MCF 10A (cell line): ENCODE results near the gene MYO9B. TPM values are rescaled to one million over a fixed set of nuclear protein-coding genes. Genes with fewer than 3 reads are reported as not detected.
A peak's percentile ranks its signal among the peaks of the same experiment; 100 is the strongest.

Source experiments
- Bru-seq: library from RNA; stranded (reverse); fragments of 400-500 nt; gene quantifications from one replicate; lab custom pipeline; 2021; lab: Mats Ljungman, UMichigan
- BruChase-seq, 2 experiments: library from RNA; stranded (reverse); fragments of 400-500 nt; gene quantifications; one replicate each; lab custom pipeline; 2021; lab: Mats Ljungman, UMichigan
- BruUV-seq: library from RNA; stranded (reverse); fragments of 400-500 nt; replicated peaks from 2 replicates; lab custom pipeline; 2021; lab: Mats Ljungman, UMichigan
- CTCF ChIA-PET: fragments of 300-600 bp; sonication (Branson Sonifier 250); formaldehyde crosslinking; extraction: SDS; loops from one replicate; lab custom pipeline; 2021; ENCODE audit warnings: antibody characterized with exemption, inconsistent platforms; lab: Yijun Ruan, JAX
- POLR2A ChIA-PET: fragments of 300-600, 350-650 bp; sonication (Branson Sonifier 250); formaldehyde crosslinking; extraction: SDS; loops from one replicate; lab custom pipeline; 2020; ENCODE audit warnings: antibody characterized with exemption, inconsistent platforms; lab: Yijun Ruan, JAX
- DNase-seq: peaks from one replicate; pipeline ENCODE4 v3.0.0-alpha.2; 2018; ENCODE audit not compliant: unreplicated experiment
- H3K27ac Mint-ChIP-seq: one replicate; pipeline ENCODE4 v1.8.0; 2022; ENCODE audit warnings: mild to moderate bottlenecking, low read depth, mixed read lengths; ENCODE audit not compliant: unreplicated experiment
- H3K27me3 Mint-ChIP-seq: one replicate; pipeline ENCODE4 v1.8.0; 2022; ENCODE audit warnings: mixed read lengths; ENCODE audit not compliant: insufficient read depth, unreplicated experiment
- H3K36me3 Mint-ChIP-seq: one replicate; pipeline ENCODE4 v1.8.0; 2022; ENCODE audit warnings: mild to moderate bottlenecking, moderate library complexity, mixed read lengths; ENCODE audit not compliant: insufficient read depth, unreplicated experiment
- H3K4me1 Mint-ChIP-seq: one replicate; pipeline ENCODE4 v1.8.0; 2022; ENCODE audit warnings: mixed read lengths; ENCODE audit not compliant: insufficient read depth, unreplicated experiment
- H3K4me3 Mint-ChIP-seq: one replicate; pipeline ENCODE4 v1.8.0; 2022; ENCODE audit warnings: mild to moderate bottlenecking, moderate library complexity, mixed read lengths; ENCODE audit not compliant: unreplicated experiment
- H3K9me3 Mint-ChIP-seq: one replicate; pipeline ENCODE4 v1.8.0; 2022; ENCODE audit warnings: mixed read lengths; ENCODE audit not compliant: unreplicated experiment
- CTCF ChIP-seq: fragments of 200-600 bp; IDR thresholded peaks from one replicate; pipeline ENCODE4 v1.8.0; 2022; ENCODE audit warnings: antibody characterized with exemption, mild to moderate bottlenecking; ENCODE audit not compliant: unreplicated experiment
- intact Hi-C: fragments of 100-400 bp; cut with micrococcal nuclease; formaldehyde crosslinking; loops from 2 replicates; pipeline ENCODE4 v1.14.1; 2022
- long read RNA-seq: library from polyadenylated mRNA; stranded (forward); transcript quantifications from one replicate; pipeline ENCODE4 v2.0.0, GENCODE V29; 2022
- total RNA-seq: library from RNA; stranded (reverse); gene quantifications from 2 replicates; pipeline ENCODE4 v1.2.3, GENCODE V29; 2022

Gene MYO9B, protein sequence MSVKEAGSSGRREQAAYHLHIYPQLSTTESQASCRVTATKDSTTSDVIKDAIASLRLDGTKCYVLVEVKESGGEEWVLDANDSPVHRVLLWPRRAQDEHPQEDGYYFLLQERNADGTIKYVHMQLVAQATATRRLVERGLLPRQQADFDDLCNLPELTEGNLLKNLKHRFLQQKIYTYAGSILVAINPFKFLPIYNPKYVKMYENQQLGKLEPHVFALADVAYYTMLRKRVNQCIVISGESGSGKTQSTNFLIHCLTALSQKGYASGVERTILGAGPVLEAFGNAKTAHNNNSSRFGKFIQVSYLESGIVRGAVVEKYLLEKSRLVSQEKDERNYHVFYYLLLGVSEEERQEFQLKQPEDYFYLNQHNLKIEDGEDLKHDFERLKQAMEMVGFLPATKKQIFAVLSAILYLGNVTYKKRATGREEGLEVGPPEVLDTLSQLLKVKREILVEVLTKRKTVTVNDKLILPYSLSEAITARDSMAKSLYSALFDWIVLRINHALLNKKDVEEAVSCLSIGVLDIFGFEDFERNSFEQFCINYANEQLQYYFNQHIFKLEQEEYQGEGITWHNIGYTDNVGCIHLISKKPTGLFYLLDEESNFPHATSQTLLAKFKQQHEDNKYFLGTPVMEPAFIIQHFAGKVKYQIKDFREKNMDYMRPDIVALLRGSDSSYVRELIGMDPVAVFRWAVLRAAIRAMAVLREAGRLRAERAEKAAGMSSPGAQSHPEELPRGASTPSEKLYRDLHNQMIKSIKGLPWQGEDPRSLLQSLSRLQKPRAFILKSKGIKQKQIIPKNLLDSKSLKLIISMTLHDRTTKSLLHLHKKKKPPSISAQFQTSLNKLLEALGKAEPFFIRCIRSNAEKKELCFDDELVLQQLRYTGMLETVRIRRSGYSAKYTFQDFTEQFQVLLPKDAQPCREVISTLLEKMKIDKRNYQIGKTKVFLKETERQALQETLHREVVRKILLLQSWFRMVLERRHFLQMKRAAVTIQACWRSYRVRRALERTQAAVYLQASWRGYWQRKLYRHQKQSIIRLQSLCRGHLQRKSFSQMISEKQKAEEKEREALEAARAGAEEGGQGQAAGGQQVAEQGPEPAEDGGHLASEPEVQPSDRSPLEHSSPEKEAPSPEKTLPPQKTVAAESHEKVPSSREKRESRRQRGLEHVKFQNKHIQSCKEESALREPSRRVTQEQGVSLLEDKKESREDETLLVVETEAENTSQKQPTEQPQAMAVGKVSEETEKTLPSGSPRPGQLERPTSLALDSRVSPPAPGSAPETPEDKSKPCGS (N-terminal part only)
- total RNA-seq (43.5 and 49.5 TPM in 2 replicates), Bru-seq, nascent RNA (percentile 55 among the genes with signal in this experiment), BruChase-seq, experiment 1, labeled RNA remaining after a 6-hour chase (percentile 67 among the genes with signal in this experiment), BruChase-seq, experiment 2, labeled RNA remaining after a 2-hour chase (percentile 57 among the genes with signal in this experiment)
- long read RNA-seq, partial matches to known transcripts: 16 of 33 reads
- long read RNA-seq, other reads (novel, unspliced or antisense): 17 of 33 reads

DNA sequence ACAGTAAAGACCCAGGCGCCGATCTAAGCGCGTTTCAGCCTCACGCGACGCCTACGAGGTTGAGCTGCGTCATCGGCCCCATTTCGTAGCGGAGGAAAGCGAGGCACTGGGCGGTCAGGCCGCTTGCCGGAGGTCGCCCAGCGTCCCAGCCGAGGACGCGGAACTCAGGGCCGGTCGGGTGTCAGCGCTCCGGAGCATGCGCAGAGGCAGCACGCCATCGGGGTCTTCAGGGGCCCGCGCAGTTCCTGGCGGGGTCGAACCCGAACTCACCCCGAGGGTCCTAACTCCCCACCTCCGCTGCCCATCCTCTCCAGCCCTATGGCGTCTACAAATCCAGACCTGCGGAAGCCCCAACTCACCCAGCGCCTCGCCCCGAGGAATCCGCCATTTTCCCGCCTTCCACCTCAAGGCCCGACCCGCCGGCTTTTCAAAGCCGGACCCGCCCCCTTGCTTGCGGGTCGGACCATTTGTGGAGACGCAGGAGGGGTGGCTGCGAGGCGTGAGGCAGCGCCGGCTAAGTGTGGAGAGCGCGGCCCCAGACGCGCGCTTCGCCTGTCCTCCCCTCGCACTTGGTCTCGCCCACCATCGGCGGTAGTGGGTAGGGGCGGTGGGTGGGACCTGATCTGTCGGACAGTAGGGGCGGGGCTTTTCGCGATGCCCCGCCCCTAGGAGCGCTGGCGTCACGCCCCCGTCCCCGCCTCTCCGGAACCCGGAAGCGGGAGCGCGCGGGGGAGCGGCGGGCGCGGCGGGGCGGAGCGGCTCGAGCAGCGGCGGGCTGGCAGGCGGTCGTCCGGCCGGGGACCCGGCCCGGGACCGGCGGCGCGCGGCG, at the start of gene MYO9B, which contains the start of gene HAUS8:
MYO9B (plus strand) TSS at position 743 of the 829 bp plus-strand sequence. CDS start 25,941 bp downstream, outside the sequence.
HAUS8 (minus strand) TSS at position 418 of the 829 bp plus-strand sequence; CDS start at position 388, 30 bp downstream.
- no peak for TF ChIP-seq CTCF
- intact Hi-C loops: loop anchor here (10.0 kb wide), 1 partner anchor 150 kb away; the partner anchor contains the start of gene OCEL1
- Mint-ChIP-seq H3K36me3 (no peaks in the 10 kb centered on the region), H3K27ac (peak within 1 kb of the TSS; percentile 88), H3K4me3 (peak within 1 kb of the TSS; percentile 95), H3K27me3 (no peaks in the 10 kb centered on the region), H3K4me1 (peaks cover 38% of the 10 kb centered on the region), H3K9me3 (no peaks in the 10 kb centered on the region)
- POLR2A ChIA-PET: interaction anchor here (0.6 to 3.8 kb wide), 14 partner anchors 12 to 462 kb away, joined by 3 to 15 read pairs (median 5); partner anchors contain the start of genes BABAM1, MRPL34, OCEL1 and USE1
- DNase-seq: peak; percentile 99
- CTCF ChIA-PET: interaction anchor here (0.5 to 1.5 kb wide), 6 partner anchors 23 to 282 kb away, joined by 3 to 4 read pairs (median 4); no protein-coding TSS in a partner anchor
- BruUV-seq: TSS peak; percentile 71

DNA sequence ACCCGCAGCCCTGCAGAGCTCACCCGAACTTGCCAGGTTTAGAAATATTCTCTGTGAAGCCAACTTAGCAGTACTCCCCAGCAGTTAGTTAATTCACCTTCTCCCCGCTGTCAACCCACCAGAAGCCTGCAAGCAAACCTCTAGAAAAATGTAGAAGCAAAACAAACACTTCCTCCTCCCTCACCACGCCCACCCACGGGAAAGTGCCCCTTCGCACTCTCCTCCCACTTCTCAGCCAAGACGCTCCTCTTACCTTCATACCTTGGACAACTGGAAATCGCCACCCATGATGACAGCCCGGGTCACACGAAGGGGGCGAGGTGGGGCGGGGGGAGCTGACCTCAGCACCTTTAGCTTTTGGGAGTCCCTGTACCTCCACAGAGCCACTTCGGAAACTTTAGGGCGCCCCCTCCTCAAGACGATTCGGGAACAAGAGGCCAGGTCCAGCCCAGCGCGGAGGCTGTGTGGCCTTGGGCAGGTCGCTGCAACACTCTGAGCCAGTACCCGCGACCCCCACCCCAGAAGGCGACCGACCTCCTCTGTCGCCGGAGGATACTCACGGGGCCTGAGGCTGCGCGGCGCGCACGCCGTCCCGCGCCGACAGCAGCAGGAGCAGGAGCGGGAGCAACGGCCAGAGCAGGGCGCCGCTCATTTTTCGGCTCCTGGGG, 49.5 kb upstream of the MYO9B start:
- H3K9me3 Mint-ChIP-seq: no peaks in the 10 kb centered on the region
- H3K4me3 Mint-ChIP-seq: no peak overlapping the region
- no peak for DNase-seq
- intact Hi-C loops: no loop called here
- peaks cover 25% of the 10 kb centered on the region for H3K27me3 Mint-ChIP-seq
- H3K36me3 Mint-ChIP-seq: peaks cover 10% of the 10 kb centered on the region
- POLR2A ChIA-PET: no interaction called here
- TF ChIP-seq CTCF: no peak
- CTCF ChIA-PET: interaction anchor here (0.6 kb wide), 1 partner anchor 266 kb away, joined by 3 read pairs; no protein-coding TSS in a partner anchor
- BruUV-seq: no TSS peak
- H3K27ac Mint-ChIP-seq: no peak overlapping the region
- H3K4me1 Mint-ChIP-seq: peaks cover 26% of the 10 kb centered on the region
